Stimulated activated CD8-positive, alpha-beta memory T cell treated with anti-CD3 and anti-CD28 coated beads, Interleukin-12 subunit alpha, Interleukin-12 subunit beta, amount 100 ng/mL, for 24 hours (primary cell): ENCODE measurements around the gene PRDM5.
"Not testable (repeated sequence)": the region's sequence is repeated elsewhere in the genome, so short reads cannot be mapped to it uniquely, and the experiment has no call there.

Source experiments
- DNase-seq: peaks from one replicate; pipeline ENCODE4 v3.0.0-alpha.2; 2020; ENCODE audit errors: extremely low read depth

Gene PRDM5

DNA sequence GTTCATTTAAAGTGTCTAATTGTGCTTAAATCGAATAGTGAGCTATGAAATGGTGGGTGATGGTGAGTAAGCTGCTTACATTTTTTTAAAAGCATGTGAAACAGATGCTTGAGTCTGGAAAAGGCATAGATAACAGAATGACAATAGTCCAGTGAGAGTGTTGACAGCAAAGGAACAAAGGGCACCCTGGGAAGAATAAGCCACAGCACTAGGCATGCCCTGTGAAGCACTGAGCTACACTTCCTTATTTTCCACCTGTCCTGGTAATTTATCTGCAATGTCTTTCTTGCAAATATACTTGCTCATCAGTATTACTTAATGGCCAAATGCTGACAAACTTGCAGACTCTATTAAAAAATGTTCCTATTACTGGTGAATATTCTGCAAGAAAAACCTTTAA is 168.7 kb downstream of the PRDM5 start:
- no peak for DNase-seq

DNA sequence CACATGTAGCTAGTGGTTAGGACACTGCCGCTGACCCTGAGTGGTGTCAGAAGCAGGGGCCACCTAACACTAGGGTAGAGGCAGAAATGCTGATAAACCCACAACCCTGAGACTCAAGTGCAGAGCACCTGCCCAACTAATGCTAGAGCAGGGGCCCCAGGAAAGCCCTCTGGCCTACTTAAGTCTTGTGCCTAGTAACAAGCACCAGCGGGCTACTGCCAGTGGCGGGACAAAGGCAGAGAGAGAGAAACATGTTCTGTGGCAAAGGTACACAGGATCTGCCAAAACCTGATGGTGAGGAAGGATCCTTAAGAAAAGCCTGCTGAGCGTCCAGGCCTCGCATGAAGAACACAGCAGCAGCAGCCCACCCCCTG is 172.4 kb downstream of the PRDM5 start:
- DNase-seq: no peak

- DNase-seq: no peak
These were observed 172.9 kb downstream of the PRDM5 start for GRCh38 chr4:120749445-120750151.

- not testable (repeated sequence) for DNase-seq
These were observed 180.9 kb downstream of the PRDM5 start for GRCh38 chr4:120741636-120742035.

GRCh38 chr4:120736312-120736711 is 186.2 kb downstream of the PRDM5 start:
- no peak for DNase-seq

DNA sequence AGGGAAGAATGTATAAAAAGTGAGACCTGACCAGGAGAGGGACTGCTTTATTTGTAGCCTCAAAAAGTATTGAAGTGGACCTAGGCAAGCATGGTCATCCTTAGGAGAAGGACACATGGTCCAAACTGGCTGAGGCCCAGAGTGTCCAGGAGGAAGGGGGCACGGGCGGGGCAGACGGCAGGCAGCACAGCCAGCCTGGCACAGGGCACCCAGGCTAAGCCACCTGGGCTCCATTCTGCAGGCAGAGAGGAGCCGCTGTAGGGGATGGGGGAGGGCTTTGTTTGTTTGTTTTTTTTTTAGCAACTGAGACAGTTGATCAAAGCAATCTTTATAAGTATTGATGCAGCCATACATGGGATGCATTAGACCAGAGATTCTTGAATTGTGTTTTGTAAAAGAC is 188.6 kb downstream of the PRDM5 start:
- DNase-seq: no peak

DNA sequence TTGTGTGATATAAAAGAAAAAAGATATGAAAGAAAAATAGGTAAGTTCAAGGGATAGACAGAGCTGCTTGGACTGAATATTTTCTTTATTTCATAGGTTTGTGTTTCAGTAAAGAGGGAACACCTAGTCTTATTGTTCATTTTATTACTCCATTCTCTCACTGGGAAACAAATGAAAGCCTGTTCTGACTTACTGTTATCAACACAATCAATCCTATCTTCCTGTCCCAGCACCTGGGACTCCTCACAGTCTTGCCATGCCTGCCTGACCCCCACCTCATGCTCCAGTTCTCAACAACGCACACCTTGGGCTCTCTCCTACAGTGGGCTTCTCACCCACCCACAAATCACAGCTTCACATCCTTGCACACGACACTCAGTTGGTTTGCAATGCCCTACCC is 189.5 kb downstream of the PRDM5 start:
- no peak for DNase-seq

GRCh38 chr4:120731561-120731960 is 191.0 kb downstream of the PRDM5 start:
- no peak for DNase-seq

- DNase-seq: no peak
These were observed 191.7 kb downstream of the PRDM5 start for GRCh38 chr4:120730777-120731320.

- no peak for DNase-seq
These were observed 193.4 kb downstream of the PRDM5 start for GRCh38 chr4:120728892-120729675.

DNA sequence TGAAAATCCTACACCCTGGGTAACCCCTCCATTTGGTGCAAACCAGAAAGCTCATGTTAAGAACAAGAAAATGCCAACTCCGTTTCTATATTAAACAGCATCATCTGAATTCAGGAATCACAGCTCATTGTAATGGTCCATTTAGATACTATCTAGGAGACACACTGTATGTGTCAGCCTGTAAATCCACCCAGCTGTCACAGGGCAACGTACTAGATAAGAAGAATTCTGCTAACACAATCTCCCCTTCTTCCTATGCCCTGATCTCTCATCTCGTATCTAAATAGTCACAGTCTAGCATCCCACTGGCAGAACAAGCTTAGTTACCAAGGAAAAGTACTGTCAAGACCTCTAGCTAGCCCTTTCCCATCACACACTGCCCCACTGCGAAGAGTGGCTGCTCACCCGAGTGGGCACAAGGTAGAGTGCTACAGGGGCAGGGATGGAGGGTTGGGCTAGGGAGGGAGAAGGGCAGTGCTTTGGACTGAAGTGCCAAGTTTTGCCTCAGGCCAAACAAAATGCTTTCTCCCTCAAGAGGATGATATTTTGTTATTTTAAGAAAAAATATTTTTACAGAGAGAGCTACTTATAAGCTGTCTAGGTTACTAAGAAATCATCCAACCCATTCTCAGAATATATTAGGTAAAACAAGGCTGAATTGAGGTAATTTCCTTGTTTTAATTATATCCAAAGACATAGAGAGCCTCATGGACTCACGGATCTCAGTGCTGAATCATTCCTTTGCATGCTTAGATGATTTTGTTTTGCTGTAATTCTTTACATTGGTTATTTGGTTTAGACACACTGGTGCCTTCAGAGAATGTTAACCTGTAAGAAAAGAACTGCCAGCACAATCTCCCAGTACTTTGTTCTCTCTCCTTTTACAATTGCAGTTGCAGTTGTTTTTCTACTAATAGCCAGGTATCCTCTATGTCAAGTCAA is 196.6 kb downstream of the PRDM5 start:
- no peak for DNase-seq

- DNase-seq: no peak
These were observed 197.9 kb downstream of the PRDM5 start for GRCh38 chr4:120724656-120725055.

DNA sequence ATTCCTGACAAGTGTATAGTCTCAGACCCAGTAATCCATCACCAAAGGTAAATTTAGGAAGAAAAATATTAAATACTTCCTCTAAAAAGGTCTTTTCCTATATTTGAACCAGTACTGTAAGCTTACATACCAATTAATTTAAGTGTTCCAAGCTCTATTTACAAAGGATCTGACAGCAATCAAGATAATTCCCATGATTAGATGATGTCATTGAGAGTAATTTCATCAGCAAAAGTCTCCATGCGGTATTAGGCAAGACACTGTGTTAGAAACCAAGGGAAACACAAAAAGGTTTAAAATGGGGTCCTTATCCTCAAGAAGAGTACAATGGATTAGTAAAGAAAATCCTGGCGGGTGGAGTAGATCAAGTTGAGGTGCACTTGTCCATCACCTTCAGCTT is 198.5 kb downstream of the PRDM5 start:
- DNase-seq: no peak

DNA sequence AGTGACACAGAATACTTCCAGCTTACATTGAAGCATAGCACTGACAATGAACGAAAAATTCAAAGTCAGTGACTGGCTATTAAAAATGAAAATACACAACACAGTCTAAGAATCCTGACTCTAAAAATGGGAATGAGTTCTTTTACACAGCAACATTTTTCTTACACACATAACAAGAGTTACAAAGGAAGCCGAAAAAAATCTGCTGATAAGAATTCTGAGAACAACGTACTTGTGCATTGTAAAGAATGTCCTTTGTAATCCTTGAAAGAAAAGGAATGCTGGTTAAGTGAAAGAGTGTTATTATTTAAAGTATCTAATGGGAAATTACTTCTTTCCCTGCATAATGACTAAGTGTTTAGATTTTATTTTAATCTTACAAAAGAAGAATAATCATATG is 199.4 kb downstream of the PRDM5 start:
- no peak for DNase-seq

DNA sequence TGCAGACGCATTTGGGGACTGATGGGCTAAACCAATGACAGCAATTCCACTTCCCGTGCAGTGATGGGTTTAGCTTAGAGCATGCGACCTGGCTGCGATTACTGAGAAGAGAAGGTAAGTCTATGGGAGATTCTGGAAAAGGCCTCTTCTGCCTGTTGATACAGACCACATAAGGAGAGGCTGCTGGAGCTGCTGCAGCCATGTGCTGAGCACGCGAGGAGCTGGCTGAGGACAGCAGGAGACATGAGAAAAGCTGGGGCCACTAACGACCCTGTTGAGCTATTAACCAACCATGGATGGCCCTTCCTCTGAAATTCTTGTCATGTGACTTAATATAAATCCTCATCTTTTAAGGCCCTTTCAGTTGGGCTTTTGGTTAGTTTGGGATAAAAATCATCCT is 199.9 kb downstream of the PRDM5 start:
- no peak for DNase-seq

DNA sequence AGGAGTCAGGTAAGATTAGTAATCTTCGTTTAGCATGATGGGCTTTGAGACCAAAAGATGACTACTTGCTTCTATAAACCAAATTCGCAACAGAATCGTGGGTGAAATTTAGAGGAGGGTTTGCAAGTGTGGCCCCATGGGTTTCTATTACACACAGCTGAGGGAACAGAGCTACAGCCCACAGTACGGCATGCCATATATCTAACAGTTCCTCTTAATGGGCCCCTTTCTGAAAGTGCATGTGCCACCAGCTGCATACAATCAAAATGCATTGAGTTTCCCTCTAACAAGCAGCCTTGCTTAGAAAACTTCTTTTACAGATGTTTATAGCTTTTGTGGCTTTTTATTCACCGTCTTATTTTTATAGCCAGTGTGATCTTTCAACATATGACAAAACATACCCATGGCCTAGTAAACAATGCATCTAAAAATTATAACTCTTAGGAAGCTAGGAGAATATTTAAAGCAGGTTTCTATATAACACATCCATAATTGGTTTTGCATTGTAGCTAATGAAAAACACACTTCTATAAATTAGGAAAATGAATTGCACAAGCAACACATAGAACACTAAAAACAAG is 202.1 kb downstream of the PRDM5 start:
- no peak for DNase-seq

- DNase-seq: no peak
These were observed 203.5 kb downstream of the PRDM5 start for GRCh38 chr4:120718979-120719566.

- DNase-seq: no peak
These were observed 206.2 kb downstream of the PRDM5 start for GRCh38 chr4:120716346-120716745.

DNA sequence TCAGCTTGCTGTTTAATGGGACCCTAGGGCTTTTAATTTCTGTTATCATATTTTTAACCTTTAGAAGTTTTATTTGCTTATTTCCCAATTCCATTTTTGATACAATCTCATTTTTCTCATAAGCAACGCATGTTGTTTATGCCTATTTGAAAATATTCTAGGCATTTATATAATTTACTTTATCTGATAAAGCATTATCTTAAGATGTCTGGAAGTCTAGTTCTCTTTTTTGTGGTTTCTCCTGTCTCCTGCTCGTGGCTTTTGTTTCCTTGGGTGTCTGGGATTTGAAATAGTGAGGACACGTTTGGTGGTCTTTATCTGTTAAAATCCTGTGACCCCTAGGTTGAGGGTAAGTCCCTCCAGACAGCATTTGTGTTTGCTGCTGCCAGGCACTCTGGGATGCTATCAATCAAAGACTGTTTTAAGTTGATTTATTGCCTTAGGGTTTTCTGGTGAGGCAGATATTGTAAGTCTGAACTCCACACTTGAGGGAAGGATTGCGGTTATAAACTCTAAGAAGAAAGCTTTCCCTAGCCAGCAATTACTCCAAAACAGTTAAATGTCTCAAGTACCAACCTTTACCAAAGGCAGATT is 208.0 kb downstream of the PRDM5 start:
- no peak for DNase-seq

- no peak for DNase-seq
These were observed 212.5 kb downstream of the PRDM5 start for GRCh38 chr4:120709991-120710390.

DNA sequence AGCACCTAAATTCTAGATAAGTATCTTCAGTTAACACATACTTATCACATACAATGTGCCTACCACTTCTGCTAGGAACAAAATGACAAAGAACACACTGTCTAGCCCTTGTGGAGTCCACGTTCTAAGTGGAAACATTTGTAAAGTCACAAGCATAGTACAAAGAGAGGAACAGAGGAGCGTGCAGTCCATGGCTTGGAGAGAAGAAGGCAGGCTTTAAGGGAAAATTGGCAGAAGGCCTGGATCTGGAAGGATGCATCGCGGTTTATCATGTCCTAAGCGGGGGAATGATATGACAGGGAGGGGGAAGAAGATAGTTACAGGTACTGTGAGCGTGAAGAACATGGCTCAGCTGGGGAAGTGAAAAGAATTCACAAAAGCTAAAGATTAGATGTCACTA is 218.0 kb downstream of the PRDM5 start:
- no peak for DNase-seq
